Activated CD8-positive, alpha-beta T cell treated with anti-CD3 and anti-CD28 coated beads for 36 hours (primary cell): ENCODE results near the gene SMOC1. TPM values are rescaled to one million over a fixed set of nuclear protein-coding genes. Genes with fewer than 3 reads are reported as not detected.

Source experiments
- ATAC-seq: fragments of 200-7000 bp; cut with Tn5 transposase; one replicate; pipeline ENCODE4 v1.10.0; 2021; ENCODE audit warnings: mild to moderate bottlenecking, moderate library complexity
- CTCF ChIA-PET: fragments of 350-600 bp; sonication (Branson Sonifier 250); formaldehyde crosslinking; loops from one replicate; lab custom pipeline; 2021; ENCODE audit warnings: antibody characterized with exemption; lab: Charles Lee
- POLR2A ChIA-PET: fragments of 350-600 bp; sonication (Branson Sonifier 250); formaldehyde crosslinking; loops from one replicate; lab custom pipeline; 2021; ENCODE audit warnings: antibody characterized with exemption; lab: Charles Lee
- DNase-seq: peaks from one replicate; pipeline ENCODE4 v3.0.0-alpha.2; 2020
- H3K27ac Mint-ChIP-seq: one replicate; pipeline ENCODE4 v1.8.0; 2021; ENCODE audit warnings: mild to moderate bottlenecking, mixed read lengths
- H3K27me3 Mint-ChIP-seq: one replicate; pipeline ENCODE4 v1.8.0; 2021; ENCODE audit warnings: mixed read lengths
- H3K36me3 Mint-ChIP-seq: one replicate; pipeline ENCODE4 v1.8.0; 2021; ENCODE audit warnings: low read depth, mixed read lengths
- H3K4me1 Mint-ChIP-seq: one replicate; pipeline ENCODE4 v1.8.0; 2021; ENCODE audit warnings: low read depth, mixed read lengths
- H3K4me3 Mint-ChIP-seq: one replicate; pipeline ENCODE4 v1.8.0; 2021; ENCODE audit warnings: mild to moderate bottlenecking, moderate library complexity, mixed read lengths
- H3K9me3 Mint-ChIP-seq: one replicate; pipeline ENCODE4 v1.8.0; 2021; ENCODE audit warnings: mixed read lengths
- intact Hi-C: fragments of 100-400 bp; cut with micrococcal nuclease; formaldehyde crosslinking; loops from one replicate; pipeline ENCODE4 v1.10.0; 2022
- total RNA-seq, 2 experiments: library from RNA; stranded (reverse); gene quantifications; one replicate each; pipeline ENCODE4 v1.2.3, GENCODE V29; 2021
- TF ChIP-seq, protein P1 (sequence below): fragments of 200-600 bp; IDR thresholded peaks from one replicate; pipeline ENCODE4 v1.8.0; 2022; ENCODE audit warnings: antibody characterized with exemption, mild to moderate bottlenecking

The SMOC1 gene
- total RNA-seq, 2 experiments from 2014 or later = not detected

DNA sequence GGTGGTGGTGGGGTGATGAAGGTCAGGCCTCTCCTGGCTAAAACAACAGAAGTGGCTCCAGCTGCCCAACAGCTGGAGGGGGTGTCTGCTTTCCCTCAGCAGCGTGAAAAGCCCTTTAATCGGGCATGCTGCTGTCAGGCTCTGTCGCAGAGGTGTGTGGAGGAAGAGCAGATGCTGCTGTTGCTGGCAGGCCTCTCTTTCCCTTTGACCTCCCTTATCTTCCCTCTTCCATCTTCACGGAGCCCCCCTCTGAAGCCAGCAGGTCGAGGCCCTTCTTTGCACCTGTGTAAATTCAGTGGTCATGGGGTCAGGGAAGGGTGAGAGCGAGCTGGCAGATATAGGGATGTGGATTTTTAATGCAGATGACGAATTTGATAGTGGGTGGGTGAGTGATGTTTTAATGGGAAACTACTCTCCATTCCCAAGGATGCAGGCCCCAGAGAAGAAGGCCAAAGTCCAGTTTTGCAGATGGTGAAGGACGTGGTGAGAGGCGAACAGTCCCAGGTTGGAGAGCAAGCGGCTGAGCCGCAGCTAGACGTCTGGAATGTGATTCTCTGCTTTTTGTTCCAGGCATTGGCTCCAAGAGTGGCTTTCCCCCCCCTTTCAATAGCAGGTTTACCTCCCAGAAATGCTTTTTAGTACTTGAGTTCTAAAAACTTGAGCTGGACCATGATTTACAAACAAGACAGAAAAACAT lies 64.0 kb downstream of the SMOC1 start:
- ATAC-seq (no peak), DNase-seq (no peak)
- ChIA-PET POLR2A (no interaction called here), CTCF (no interaction called here)
- intact Hi-C loops = no loop called here
- Mint-ChIP-seq H3K4me1 (no peaks in the 10 kb centered on the region), H3K4me3 (no peak overlapping the region), H3K27me3 (peaks cover 12% of the 10 kb centered on the region), H3K36me3 (no peaks in the 10 kb centered on the region), H3K27ac (no peak overlapping the region), H3K9me3 (peaks cover 7% of the 10 kb centered on the region)
- TF ChIP-seq, protein P1, sequence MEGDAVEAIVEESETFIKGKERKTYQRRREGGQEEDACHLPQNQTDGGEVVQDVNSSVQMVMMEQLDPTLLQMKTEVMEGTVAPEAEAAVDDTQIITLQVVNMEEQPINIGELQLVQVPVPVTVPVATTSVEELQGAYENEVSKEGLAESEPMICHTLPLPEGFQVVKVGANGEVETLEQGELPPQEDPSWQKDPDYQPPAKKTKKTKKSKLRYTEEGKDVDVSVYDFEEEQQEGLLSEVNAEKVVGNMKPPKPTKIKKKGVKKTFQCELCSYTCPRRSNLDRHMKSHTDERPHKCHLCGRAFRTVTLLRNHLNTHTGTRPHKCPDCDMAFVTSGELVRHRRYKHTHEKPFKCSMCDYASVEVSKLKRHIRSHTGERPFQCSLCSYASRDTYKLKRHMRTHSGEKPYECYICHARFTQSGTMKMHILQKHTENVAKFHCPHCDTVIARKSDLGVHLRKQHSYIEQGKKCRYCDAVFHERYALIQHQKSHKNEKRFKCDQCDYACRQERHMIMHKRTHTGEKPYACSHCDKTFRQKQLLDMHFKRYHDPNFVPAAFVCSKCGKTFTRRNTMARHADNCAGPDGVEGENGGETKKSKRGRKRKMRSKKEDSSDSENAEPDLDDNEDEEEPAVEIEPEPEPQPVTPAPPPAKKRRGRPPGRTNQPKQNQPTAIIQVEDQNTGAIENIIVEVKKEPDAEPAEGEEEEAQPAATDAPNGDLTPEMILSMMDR = no peak

DNA sequence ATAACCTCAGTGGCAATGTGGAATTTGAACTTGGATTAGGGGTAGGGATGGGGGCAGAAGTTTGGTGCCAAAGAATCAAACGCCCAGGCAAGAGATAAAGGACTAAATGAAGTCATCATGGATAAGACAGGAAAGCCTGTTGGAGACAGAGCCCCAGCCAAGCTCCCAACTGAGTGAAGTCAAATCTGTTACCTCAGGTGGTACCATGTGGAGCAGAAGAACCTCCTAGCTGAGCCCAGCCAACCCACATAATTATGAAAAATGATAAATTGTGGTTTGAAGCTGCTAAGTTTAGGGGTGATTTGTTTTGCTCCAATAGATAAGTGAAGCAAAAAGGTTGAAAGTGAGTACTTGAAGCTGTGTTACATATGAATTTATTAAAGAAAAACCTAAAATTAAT lies 66.1 kb downstream of the SMOC1 start:
- no peak for DNase-seq
- Mint-ChIP-seq H3K36me3 (no peaks in the 10 kb centered on the region), H3K27ac (no peak overlapping the region), H3K27me3 (peaks cover 10% of the 10 kb centered on the region), H3K4me1 (no peaks in the 10 kb centered on the region), H3K4me3 (no peak overlapping the region), H3K9me3 (peaks cover 7% of the 10 kb centered on the region)
- no peak for ATAC-seq
- ChIA-PET CTCF (interaction anchor here (1.1 to 1.4 kb wide), 2 partner anchors 8 to 14 kb away, joined by 3 read pairs; no protein-coding TSS in a partner anchor), POLR2A (no interaction called here)
- TF ChIP-seq, protein P1 = no peak
- intact Hi-C loops = no loop called here

DNA sequence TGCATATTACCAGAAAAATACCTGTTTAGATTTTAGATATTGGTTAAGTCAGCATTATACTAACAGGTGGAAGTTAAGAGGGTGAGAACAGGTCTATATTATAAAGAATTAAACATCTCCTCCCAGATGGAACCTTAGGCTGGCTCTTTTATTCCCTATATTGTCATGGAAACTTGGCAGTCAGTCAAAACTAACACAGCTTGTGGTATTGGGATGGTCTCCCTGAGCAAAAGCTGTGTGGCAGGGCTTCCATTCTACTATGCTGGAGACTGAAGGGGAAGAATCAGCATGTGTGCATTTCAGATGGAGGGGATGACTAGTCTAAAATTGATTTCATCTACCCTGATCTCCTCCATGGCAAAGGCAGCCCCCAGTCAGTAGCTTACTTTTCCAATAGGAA lies 66.7 kb downstream of the SMOC1 start:
- TF ChIP-seq, protein P1 = no peak
- Mint-ChIP-seq H3K36me3 (no peaks in the 10 kb centered on the region), H3K4me3 (no peak overlapping the region), H3K9me3 (peaks cover 7% of the 10 kb centered on the region), H3K4me1 (no peaks in the 10 kb centered on the region), H3K27me3 (peaks cover 10% of the 10 kb centered on the region), H3K27ac (no peak overlapping the region)
- ATAC-seq (no peak), DNase-seq (no peak)
- intact Hi-C loops = no loop called here
- ChIA-PET CTCF (interaction anchor here (1.1 kb wide), 2 partner anchors 8 to 23 kb away, joined by 3 read pairs; no protein-coding TSS in a partner anchor), POLR2A (no interaction called here)

DNA sequence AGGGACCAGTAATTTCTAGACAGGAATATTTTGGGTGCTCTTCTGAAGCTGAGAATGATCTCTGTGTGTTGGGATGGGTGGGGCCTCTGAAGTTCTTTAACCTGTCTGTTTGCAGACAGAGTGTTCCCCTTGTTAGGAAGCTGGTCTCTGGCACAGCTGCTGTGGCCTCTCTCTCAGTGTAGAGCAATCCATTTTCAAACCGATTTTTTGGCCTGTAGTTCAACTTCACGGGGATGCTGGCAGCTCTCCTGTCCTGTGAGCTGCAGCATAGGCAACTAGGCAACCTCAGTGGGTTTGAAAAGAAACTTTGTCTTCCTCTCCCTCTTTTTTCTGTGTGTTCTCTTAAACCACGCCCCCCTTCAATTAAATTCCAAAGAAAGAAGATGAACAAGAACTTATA lies 69.1 kb downstream of the SMOC1 start:
- Mint-ChIP-seq H3K4me1 (no peaks in the 10 kb centered on the region), H3K27me3 (peaks cover 9% of the 10 kb centered on the region), H3K27ac (no peak overlapping the region), H3K9me3 (peaks cover 7% of the 10 kb centered on the region), H3K4me3 (no peak overlapping the region), H3K36me3 (no peaks in the 10 kb centered on the region)
- ChIA-PET CTCF (no interaction called here), POLR2A (no interaction called here)
- DNase-seq (no peak), ATAC-seq (no peak)
- TF ChIP-seq, protein P1 = no peak
- intact Hi-C loops = no loop called here

GRCh38 chr14:69951263-69951662 lies 72.0 kb downstream of the SMOC1 start:
- H3K4me1 Mint-ChIP-seq = no peaks in the 10 kb centered on the region
- CTCF ChIA-PET = interaction anchor here (1.4 kb wide), 1 partner anchor 77 kb away, joined by 7 read pairs; no protein-coding TSS in a partner anchor
- intact Hi-C loops = no loop called here
- TF ChIP-seq, protein P1 = no peak
- H3K27ac Mint-ChIP-seq = no peak overlapping the region
- H3K27me3 Mint-ChIP-seq = peaks cover 11% of the 10 kb centered on the region
- no peaks in the 10 kb centered on the region for H3K36me3 Mint-ChIP-seq
- H3K9me3 Mint-ChIP-seq = no peaks in the 10 kb centered on the region
- no peak overlapping the region for H3K4me3 Mint-ChIP-seq
- ATAC-seq (no peak), DNase-seq (no peak)
- POLR2A ChIA-PET = no interaction called here
